Measurements from ENCODE around the gene POGZ.

DNA sequence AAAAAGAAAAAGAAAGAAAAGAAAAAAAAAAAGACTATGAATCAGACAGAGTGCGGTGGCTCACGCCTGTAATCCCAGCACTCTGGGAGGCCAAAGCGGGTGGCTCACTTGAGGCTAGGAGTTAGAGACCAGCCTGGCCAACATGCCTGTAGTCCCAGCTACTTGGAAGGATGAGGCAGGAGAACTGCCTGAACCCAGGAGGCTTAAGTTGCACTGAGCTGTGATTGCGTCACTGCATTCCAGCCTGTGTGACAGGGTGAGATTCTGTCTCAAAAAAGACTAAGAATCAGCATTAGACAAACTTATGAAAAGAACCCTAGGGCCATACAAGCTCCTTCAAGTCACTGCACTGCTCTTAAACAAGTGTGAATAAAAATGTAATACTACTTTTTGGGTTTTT, 43.1 kb downstream of the POGZ start:
- TF ChIP-seq, protein P1, sequence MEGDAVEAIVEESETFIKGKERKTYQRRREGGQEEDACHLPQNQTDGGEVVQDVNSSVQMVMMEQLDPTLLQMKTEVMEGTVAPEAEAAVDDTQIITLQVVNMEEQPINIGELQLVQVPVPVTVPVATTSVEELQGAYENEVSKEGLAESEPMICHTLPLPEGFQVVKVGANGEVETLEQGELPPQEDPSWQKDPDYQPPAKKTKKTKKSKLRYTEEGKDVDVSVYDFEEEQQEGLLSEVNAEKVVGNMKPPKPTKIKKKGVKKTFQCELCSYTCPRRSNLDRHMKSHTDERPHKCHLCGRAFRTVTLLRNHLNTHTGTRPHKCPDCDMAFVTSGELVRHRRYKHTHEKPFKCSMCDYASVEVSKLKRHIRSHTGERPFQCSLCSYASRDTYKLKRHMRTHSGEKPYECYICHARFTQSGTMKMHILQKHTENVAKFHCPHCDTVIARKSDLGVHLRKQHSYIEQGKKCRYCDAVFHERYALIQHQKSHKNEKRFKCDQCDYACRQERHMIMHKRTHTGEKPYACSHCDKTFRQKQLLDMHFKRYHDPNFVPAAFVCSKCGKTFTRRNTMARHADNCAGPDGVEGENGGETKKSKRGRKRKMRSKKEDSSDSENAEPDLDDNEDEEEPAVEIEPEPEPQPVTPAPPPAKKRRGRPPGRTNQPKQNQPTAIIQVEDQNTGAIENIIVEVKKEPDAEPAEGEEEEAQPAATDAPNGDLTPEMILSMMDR (IDR thresholded peaks at IDR 0.05; ENCODE audit: insufficient read depth, low read length, poor library complexity, severe bottlenecking): no peak
- no peak for TF ChIP-seq EZH2phosphoT487 (conservative IDR thresholded peaks at IDR 0.05; ENCODE audit: low read length)
